ENCODE measurements around the gene PNISR.

DNA sequence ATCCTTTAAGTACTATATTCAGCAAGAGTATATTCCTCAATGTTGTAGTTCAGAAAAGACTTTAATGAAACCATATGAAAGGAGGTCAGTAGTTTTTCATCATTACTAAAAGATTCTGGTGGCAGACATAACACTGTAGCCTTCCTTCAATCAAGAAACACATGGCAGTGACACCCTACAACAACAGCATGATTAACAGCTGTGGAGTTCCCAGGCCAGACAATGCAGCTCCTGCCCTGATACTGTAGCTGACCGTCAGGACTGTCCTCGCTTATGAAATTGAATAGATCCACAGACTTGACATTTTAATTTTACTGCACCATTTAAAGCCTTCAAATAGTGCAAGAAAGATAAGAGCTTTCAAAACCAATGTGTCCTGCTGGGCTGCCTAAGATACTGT lies 46.5 kb upstream of the PNISR start:
- TF ChIP-seq, protein P1, sequence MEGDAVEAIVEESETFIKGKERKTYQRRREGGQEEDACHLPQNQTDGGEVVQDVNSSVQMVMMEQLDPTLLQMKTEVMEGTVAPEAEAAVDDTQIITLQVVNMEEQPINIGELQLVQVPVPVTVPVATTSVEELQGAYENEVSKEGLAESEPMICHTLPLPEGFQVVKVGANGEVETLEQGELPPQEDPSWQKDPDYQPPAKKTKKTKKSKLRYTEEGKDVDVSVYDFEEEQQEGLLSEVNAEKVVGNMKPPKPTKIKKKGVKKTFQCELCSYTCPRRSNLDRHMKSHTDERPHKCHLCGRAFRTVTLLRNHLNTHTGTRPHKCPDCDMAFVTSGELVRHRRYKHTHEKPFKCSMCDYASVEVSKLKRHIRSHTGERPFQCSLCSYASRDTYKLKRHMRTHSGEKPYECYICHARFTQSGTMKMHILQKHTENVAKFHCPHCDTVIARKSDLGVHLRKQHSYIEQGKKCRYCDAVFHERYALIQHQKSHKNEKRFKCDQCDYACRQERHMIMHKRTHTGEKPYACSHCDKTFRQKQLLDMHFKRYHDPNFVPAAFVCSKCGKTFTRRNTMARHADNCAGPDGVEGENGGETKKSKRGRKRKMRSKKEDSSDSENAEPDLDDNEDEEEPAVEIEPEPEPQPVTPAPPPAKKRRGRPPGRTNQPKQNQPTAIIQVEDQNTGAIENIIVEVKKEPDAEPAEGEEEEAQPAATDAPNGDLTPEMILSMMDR (conservative IDR thresholded peaks at IDR 0.05; ENCODE audit: low read length), result no peak
- TF ChIP-seq EZH2phosphoT487 (IDR thresholded peaks at IDR 0.05; ENCODE audit: borderline replicate concordance), result no peak
